Skeletal muscle cell (primary cell): ENCODE results near the gene DNM3.
"Not testable (repeated sequence)": the region's sequence is repeated elsewhere in the genome, so short reads cannot be mapped to it uniquely, and the experiment has no call there.

Experiments
- DNase-seq: peaks from one replicate; pipeline ENCODE4 v3.0.0-alpha.2; 2010; ENCODE audit warnings: low read depth
- H3K4me3 ChIP-seq: 2 replicates; pipeline ENCODE4 v1.5.1; 2011; ENCODE audit warnings: low read depth, mild to moderate bottlenecking, control low read depth, low read length, moderate library complexity

DNM3 gene

DNA sequence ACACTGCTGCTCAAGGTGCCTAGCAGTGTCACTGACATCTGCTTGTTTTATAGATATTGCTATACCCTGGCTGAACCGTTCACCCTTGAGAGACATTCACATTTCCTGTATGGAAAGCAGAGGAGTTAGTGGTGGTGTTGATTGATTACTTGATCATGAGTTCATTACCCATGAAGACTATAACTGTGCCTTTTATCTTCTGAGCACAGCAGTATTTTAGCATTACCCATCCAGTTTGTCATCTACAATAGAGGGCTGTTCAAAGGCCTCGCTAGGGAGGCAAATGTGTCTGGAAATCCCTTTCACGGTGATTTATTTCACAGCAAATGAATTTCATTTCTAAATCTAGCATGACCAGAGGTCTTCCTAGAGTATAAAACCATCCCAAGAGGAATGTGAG, 160.0 kb downstream of the DNM3 start:
- DNase-seq: no peak
- no peak overlapping the region for H3K4me3 ChIP-seq

DNA sequence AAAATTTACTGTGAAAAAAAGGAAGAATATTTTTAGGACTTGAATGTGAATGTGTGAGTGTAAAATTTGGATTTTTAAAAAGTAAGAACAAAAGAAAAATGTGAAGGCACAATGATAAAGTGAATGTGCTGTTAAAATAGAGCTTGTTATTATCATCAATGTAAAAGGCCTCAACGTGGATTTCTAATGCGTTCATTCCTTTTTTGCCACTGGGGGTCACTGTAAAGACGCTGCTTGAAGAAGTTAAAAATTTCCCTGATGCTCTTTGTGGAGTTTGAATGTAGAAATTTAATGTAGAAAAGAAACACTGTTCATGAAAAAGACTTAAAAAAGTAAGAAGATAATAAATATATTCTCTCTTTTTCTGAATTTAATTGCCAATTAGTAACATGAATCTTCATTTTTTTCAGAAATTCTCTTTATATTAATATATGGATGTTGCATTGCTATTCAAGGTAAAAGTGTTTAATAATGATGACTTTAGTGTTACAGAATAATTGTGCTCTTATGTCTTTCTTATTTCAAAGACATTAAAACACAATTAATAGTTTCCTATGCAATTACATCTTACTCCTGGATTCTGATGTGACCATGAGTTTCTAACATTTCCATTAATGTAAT, 161.5 kb downstream of the DNM3 start:
- no peak for DNase-seq

DNA sequence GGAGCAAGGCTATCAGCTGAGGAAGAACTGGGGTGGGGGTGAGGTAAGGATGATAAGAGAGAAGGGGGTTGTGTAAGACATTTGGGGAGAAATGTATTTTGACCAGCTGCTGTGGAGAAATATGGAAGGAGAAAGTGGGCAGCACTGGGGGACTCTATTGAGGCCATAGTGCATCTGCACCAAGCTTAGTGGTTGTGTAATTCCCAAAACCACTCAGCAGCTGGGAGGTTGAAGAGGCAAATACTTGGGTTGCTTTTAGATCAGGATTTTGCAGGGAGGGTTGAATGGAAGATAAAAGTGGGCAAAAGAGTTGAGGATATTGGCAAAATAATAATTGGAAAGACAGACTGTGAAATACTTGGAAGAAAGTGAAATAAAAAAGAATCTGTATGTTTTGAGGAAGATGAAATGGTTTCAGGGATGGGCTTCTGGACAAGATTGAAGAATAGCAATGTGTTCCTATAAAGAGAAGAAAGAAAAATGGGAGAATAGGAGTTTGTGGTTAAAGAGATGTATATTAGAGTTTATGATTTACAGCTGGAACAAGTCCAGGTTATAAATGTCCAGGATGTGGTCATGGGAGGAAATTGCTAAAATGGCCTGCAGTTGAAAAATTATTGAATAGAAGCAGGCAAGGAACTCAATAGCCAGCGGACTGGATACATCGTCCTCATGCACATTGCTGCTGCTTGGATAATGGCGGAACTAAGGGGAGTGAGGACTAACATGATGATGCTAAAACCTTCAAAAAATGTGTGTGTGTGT, 162.7 kb downstream of the DNM3 start:
- no peak for DNase-seq
- no peak overlapping the region for H3K4me3 ChIP-seq

More for the DNA sequence above, 161.5 kb downstream of the DNM3 start:
- no peak overlapping the region for H3K4me3 ChIP-seq

DNA sequence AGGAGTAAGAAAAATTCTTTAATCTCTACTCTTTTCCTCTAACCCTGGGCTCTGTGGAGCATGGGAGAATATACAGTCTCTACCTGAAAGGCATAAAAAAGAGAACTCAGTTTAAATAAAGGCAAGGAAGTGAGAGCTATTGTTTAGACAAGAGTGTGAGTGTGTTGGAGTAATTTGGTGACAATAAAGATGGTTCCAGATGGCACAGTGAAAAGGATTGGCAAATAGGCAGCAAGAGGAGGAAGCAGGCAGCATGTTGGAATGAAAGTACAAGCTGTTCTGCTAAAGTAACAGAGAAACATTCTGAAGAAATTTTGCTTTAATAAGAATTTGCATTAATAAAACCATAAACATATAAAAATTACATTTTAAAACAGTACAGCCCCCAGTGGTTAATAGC, 163.4 kb downstream of the DNM3 start:
- H3K4me3 ChIP-seq: no peak overlapping the region
- no peak for DNase-seq

DNA sequence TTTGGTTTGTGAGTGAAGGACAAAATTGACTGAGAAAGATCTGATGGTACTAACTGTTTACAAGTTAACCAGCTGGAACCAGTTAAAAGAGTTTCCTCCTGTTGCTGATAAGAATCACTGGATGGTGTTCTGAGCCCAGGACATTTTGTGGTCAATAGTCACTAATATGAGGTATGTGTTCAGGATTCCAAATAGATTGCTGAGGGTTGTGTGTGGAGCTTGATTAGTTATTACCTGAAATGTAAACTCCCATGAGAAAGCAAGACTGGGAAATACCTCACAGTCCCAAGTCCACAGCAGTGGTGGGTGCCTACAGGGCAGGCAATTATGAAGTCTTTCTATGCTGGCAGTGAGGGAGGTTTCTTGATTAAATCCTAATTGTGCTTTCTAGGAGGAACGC, 164.6 kb downstream of the DNM3 start:
- no peak for DNase-seq

DNA sequence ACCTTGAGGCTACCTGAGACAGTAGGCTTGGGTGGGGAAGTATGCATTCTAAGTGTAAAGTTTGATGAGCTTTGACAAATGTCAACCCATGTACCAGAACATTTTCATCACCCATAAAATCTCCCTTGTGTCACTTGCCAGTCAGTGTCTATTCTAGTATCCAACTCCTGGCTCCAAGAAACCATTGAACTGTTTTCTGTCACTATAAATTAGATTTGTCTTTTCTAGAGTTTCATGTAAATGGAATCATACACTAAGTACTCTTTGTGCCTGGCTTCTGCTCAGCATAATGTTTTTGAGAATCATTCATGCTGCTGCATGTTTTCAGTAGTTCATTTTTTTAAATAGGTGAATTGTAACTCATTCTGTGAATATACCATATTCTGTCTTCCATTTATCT, 165.4 kb downstream of the DNM3 start:
- DNase-seq: no peak
- no peak overlapping the region for H3K4me3 ChIP-seq

More for the DNA sequence above, 164.6 kb downstream of the DNM3 start:
- H3K4me3 ChIP-seq: no peak overlapping the region

DNA sequence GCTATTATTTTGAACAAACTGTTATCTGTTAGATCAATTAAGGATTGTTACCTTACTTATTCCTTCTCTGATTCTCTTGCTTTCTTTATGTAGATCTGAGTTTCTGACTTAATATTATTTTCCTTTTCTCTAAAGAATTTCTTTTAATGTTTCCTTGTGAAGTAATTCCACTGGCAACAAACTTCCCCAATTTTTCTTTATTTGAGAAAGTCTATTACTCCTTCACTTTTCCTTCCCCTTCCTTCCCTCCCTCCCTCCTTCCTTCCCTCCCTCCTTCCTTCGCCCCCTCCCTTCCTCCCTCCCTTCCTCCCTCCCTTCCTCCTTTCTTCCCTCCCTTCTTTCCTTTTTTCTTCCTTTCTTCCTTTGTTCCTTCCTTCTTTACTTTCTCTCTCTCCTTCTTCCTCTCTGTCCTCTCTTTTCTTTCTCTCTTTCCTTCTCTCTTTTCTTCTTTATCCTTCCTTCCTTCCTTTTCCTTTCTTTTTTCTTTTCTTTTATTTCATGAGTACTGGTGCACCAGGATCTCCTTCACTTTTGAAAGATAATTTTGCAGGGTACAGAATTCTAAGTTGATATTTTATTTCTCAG, 177.5 kb downstream of the DNM3 start:
- H3K4me3 ChIP-seq: no peak overlapping the region
- DNase-seq: no peak

DNA sequence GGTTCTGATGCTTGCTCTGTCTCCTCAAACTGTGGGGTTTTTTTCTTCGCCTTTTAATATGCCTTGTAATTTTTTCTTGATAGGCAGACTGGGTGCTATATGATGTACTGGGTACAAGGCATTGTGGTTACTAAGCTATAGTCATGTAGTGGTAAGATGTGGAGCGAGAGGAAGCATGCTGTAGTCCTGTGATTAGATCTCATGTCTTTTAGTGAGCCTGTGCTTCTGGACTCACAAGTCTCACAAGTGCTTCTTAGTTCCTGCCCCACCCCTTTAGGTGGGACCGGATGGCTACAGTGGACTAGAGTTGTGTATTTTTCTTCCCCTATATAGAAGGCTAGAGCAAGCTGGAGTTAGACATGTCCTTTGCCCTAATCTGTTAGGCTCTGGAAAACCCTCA, 178.7 kb downstream of the DNM3 start:
- DNase-seq: no peak

DNA sequence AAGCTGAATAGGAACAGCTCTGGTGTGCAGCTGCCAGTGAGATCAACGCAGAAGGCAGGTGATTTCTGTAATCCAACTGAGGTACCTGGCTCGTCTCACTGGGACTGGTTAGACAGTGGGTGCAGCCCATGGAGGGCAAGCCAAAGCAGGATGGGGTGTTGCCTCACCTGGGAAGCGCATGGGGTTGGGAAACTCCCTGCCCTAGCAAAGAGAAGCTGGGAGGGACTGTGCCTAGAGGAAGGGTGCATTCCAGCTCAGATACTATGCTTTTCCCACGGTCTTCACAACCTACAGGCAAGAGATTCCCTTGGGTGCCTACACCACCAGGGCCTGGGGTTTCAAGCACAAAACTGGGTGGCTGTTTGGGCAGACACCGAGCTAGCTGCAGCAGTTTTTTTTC, 183.2 kb downstream of the DNM3 start:
- no peak overlapping the region for H3K4me3 ChIP-seq
- DNase-seq: no peak

More for the DNA sequence above, 178.7 kb downstream of the DNM3 start:
- H3K4me3 ChIP-seq: no peak overlapping the region

DNA sequence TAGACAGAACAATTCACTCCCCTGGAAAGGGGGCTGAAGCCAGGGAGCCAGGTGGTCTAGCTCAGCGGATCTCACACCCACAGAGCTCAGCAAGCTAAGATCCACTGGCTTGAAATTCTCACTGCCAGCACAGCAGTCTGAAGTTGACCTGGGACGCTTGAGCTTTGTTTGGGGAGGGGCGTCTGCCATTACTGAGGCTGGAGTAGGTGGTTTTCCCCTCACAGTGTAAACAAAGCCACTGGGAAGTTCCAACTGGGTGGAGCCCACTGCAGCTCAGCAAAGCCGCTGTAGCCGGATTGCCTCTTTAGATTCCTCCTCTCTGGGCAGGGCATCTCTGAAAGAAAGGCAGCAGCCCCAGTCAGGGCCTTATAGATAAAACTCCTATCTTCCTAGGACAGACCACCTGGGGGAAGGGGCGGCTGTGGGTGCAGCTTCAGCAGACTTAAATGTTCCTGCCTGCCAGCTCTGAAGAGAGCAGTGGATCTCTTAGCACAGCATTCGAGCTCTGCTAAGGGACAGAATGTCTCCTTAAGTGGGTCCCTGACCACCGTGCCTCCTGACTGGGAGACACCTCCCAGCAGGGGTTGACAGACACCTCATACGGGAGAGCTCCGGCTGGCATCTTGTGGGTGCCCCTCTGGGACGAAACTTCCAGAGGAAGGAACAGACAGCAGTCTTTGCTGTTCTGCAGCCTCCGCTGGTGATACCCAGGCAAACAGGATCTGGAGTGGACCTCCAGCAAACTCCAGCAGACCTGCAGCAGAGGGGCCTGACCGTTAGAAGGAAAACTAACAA, 183.8 kb downstream of the DNM3 start:
- not testable (repeated sequence) for DNase-seq

DNA sequence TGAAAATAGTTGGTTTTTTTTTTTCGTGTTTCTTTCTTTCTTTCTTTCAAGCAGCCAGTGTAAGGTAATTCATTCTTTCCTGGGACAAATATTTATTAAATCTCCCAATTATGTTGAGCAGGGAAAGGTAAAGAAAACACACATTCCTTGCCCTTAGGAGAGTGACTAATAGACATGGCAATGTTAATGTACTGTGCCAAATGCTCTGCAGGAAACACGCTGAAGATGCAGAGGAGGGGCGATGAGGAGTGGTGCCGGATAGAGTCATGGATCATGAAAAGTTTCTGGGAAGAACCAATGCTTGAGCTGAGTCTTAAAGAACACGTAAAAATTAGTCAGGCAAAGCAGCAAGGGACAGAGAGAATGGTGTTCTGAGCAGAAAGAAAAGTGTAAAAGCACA, 199.2 kb downstream of the DNM3 start:
- no peak overlapping the region for H3K4me3 ChIP-seq
- peak; percentile 21 for DNase-seq

More for the DNA sequence above, 183.8 kb downstream of the DNM3 start:
- not testable (repeated sequence) for H3K4me3 ChIP-seq

DNA sequence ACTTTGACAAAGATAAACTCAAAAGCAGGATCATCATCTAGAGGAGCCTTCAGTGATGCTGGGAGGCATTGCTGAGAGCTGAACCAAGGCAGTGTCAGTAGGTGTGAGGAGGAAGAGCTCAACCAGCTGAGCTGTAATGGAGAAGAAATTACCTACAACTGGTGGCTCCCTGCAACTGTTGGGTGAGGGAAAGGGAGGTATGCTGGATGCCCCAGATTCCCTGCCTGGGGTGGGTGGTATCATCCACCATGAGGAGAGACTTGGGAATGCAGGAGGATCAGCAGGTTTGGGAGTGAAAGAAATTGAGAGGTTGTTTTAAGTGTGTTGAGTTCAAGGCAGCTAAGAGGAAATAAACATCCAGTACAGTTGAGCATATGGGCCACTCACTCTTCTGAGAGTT, 199.8 kb downstream of the DNM3 start:
- no peak overlapping the region for H3K4me3 ChIP-seq
- DNase-seq: no peak

DNA sequence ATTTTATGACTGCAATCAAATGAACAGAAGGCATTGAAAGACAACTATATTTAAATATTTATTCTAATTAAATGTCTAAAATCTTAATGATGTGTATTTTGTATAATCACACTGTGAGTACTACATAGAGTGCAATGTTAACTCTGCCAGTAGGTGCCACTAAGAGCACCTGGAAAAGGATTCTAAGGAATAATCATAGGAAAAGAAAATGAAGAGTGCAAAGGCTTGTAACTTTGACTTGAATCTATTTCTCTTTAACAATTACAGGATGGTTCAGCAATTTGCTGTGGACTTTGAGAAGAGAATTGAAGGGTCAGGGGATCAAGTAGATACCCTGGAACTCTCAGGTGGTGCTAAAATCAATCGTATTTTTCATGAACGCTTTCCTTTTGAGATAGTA, 200.4 kb downstream of the DNM3 start:
- no peak overlapping the region for H3K4me3 ChIP-seq
- peak; percentile 4 for DNase-seq

DNA sequence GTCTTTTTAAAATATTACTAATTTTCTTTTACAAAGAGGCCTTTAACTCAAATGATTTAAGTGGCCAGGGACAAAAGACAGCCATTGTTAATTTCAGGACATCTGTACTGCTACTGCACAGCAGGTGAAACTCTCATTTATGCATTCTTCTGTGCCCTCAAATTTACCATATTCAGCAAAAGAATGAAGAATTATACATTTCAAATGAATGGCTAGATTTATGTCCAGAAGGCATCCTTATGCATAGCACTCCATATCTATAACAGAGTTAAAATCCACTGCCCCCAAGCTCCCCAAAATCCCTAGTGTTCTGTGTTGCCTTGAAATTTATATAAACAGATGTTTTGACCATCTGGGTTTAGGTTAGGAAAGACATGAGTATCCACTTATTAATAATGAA, 202.6 kb downstream of the DNM3 start:
- DNase-seq: no peak
- no peak overlapping the region for H3K4me3 ChIP-seq

DNA sequence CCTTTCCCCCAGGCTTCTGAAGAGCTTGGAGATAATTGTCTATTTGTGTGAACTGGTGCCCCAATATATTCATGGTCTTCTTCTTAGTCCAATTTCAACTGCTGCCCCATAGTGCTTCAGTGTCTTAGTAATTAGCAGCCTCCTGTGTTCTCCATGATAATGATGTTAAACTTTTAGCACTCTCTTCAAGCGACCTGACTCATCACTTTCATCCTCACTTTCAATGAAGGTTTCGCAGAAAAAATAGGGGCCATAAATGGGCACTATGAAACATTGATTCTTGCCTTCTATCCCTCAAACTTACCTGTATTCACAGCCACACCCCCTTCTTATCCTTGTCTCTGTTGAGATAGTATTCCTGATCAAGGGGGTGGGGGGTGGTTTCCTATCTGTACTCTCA, 210.6 kb downstream of the DNM3 start:
- DNase-seq: no peak
- no peak overlapping the region for H3K4me3 ChIP-seq

DNA sequence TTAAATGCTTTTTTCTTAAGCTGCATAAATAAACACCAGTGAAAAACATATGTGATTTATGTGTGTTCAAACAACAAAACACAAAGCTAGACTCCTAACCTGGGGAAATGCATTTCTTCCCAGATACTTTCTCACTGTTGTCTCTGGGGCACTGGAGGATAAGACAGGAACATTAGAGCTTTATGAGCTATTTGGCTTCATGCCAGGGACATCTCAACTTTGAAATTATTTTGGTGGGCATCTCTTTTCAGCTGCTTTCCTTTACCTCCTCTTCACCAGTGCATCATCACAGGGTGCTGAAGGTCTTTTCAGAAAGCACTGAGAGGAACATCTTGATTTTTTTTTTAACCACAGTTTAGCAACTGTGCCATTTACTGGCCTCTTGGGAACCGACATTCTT, 212.9 kb downstream of the DNM3 start:
- peak; percentile 14 for DNase-seq
- no peak overlapping the region for H3K4me3 ChIP-seq

DNA sequence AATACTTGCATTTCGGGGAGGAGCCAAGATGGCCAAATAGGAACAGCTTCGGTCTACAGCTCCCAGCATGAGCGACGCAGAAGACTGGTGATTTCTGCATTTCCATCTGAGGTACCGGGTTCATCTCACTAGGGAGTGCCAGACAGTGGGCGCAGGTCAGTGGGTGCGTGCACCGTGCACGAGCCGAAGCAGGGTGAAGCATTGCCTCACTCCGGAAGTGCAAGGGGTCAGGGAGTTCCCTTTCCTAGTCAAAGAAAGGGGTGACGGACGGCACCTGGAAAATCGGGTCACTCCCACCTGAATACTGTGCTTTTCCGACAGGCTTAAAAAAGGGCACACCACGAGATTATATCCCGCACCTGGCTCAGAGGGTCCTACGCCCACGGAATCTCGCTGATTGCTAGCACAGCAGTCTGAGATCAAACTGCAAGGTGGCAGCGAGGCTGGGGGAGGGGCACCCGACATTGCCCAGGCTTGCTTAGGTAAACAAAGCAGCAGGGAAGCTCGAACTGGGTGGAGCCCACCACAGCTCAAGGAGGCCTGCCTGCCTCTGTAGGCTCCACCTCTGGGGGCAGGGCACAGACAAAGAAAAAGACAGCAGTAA, 214.6 kb downstream of the DNM3 start:
- not testable (repeated sequence) for H3K4me3 ChIP-seq, DNase-seq

DNA sequence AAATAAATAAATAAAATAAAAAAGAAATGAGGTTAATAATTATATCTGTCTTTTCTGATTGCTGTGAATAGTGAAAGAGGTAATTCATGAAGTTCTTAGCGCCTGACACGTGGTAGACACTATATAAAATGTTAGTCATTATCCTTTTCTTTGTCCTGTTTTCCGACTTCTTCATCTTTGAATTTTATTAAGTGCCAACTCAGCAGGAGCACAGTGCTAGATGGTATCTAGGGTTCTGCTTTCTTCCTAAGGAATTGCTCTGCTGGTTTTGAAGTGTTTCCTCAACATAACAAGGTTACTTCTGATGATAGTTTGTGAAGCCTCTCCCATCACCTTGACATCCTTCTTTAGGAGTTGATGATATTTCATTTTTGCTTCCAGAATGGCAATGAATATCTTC, 227.0 kb downstream of the DNM3 start:
- no peak for DNase-seq

DNA sequence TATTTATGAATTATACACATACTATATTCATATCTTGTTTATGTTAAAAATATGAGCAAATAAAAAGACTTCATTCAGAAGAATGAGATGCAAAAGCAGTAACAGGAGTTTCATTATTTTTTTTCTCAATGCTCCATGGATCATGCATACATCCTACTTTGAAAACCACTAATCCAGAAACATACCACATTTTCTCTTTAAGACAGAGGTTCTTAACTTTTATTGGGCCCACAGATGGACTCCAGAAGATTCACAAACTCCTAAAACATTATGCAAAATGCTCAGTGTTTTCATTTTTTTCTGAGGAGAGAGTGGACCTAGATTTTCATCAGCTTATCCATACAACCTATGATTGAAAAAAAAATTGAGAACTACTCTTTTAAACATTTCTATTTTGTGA, 227.8 kb downstream of the DNM3 start:
- no peak for DNase-seq
- no peak overlapping the region for H3K4me3 ChIP-seq

More for the DNA sequence above, 227.0 kb downstream of the DNM3 start:
- no peak overlapping the region for H3K4me3 ChIP-seq

DNA sequence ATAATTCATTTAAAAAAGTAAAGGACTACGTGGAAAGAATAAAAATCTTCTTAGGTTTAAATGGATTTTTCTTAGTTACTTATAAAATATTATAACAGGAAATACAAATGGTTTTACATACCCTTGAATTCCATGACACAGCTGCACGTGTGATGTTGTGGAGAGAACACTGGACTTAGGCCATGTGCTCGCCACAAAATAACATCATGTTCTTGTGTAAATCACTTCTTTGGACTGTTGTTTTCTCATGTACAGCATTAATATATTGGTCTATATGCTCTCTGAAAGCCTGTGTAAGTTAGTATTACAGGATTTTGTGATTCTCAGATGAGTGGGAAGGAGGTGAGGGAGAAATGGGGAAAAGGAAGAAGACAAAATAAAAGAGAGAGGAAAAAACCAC, 228.2 kb downstream of the DNM3 start:
- no peak overlapping the region for H3K4me3 ChIP-seq
- peak; percentile 33 for DNase-seq
